ENCODE measurements around the gene FOXN3.
A peak's percentile ranks its signal among the peaks of the same experiment; 100 is the strongest.
"Not testable (repeated sequence)": the region's sequence is repeated elsewhere in the genome, so short reads cannot be mapped to it uniquely, and the experiment has no call there.

The FOXN3 gene

DNA sequence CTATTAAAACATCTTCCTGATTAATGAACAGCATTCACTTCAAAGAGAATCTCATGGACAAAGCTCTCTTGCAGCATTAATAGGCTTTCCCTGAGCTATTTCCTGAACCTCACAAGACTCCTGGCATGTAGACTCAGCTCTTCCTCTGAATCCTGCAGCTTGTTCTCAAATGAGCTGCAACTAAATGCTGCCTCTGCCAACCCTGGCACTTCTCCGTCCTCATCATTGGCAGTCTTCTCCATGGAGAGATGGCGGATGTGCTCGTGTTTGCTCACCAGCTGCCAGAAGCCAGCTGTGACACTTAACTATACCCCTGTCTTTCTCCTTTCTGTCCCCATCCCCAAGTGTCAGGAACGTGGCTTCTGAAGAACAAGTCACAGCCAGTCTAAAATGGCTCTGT lies 232.1 kb downstream of the FOXN3 start:
- no peak for DNase-seq

GRCh38 chr14:89182326-89182725 lies 234.7 kb downstream of the FOXN3 start:
- DNase-seq: no peak

DNA sequence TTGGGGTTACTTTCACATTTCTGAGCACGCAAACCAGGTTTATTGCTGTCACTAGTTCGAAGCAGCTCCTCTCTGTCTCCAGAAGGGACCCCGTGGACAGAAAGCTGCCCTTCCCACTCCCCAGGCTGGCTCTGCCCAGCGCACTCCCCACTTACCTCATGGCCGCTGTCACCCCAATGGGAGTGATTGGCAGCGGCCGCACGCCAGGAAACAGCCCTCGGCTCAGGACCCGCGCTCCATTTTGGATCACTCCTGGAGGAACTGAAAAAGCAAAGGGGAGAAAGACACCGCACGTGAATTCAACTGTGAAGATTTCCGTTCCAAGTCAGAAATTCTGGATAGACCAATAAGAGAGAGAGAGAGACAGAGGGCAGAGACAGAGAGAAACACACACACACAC lies 236.5 kb downstream of the FOXN3 start:
- DNase-seq: no peak

DNA sequence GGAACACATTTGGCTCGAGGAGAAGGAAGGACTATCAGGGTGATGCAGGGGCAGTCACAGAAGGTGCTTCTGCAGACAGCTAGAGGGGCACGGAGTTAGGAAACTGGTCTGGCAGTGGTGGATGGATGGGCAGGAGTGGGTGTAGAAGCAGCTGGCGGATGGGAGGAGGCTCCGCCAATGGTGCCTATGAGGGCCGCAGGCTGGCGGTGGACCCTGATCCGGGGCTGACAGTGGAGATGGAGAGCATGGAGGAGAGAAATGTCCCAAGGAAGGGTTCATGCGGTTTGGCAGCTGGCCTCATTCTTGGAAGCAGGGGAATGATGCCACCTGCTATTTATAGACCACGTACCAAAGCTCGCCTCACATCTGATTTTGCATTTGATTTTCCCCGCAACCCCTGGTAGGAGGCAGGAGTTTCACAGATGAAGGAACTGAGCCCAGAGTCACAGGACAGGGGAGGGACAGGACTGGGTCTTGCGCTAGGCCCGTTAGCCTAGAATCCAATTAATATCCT lies 237.1 kb downstream of the FOXN3 start:
- no peak for DNase-seq

GRCh38 chr14:89178800-89179535 lies 238.1 kb downstream of the FOXN3 start:
- DNase-seq: no peak

GRCh38 chr14:89178376-89178775 lies 238.7 kb downstream of the FOXN3 start:
- no peak for DNase-seq

DNA sequence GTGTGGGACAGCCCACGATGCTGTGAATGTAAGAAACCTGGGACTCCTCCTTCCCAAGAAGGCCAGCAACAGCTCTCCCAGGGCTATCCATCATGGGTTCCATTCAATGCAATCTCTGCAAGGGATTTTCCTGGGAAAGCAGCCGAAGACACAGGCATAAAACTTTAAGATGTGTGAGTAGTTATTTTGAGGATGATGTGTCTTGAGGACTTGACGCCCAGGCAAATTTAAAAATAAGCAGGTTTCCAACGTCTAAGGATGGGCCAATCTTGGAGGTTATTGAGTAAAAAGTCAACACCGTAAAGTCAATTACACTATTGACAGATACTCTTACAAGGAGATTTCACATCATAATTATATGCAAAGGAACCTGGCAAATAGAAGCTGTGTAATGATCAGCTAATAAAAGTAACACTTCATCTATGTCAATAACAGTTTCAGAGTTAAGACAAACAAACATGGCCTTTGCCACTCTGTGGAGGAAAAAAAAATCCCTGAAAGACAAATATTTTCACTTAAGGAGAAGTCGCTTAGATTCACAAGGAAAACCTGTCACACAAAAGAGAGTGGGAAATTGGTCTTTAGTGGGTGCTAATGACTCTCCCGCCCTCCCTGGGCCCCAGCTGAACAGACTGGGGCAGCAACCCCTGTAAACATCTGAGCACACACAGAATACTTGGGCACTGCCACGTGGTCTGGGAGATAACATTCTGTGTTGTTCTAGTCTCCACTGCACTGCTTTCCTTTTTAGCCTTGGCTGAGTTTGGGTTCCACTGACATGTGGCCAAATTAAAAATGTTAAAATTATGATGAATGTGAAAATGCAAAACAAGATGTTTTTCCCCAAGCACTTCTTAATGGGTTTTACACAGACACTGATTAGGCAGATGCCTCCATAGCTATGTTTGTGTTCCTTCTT lies 240.9 kb downstream of the FOXN3 start:
- no peak for DNase-seq

DNA sequence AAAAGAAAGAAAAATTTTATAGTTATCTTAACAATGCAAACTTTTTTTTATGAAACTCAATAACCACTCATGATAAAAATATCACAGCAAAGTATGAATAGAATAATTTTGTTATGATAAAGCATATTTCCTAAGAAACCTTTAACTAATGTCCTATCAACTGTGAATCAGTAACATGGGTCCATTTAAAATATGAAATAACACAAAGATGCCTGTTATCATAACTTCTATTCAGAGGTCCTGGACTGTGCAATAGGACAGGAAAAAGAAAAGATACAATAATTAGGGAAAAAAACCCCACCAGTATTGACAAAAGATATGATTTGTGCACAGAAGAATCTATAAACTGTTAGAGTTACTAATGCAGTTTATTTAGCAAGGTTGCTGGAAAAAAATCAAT lies 245.4 kb downstream of the FOXN3 start:
- DNase-seq: no peak

- DNase-seq: no peak
Observed at GRCh38 chr14:89171168-89171567, 245.9 kb downstream of the FOXN3 start.

GRCh38 chr14:89167705-89168104 lies 249.3 kb downstream of the FOXN3 start:
- no peak for DNase-seq

DNA sequence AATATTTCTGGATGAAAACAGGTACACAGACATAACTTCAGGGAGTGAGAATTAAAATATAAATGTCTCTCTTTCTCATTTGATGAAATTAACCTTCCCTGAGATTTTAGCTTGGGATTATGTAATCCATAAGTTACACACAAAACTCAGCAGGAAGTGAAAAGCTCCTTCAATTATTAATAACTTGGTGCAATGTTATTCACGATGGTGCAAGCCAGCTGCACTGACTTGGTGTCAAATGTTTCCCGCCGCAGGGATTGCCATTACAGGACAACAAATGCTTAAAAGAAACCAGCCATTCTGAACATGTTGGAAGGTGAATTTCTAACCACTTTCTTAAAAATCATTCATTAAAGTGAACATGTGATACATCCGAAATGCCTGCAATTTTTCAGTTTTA lies 250.4 kb downstream of the FOXN3 start:
- DNase-seq: no peak

- DNase-seq: peak; percentile 7
Observed at GRCh38 chr14:89165189-89166181, 251.5 kb downstream of the FOXN3 start.

- no peak for DNase-seq
Observed at GRCh38 chr14:89164168-89165073, 252.6 kb downstream of the FOXN3 start.

DNA sequence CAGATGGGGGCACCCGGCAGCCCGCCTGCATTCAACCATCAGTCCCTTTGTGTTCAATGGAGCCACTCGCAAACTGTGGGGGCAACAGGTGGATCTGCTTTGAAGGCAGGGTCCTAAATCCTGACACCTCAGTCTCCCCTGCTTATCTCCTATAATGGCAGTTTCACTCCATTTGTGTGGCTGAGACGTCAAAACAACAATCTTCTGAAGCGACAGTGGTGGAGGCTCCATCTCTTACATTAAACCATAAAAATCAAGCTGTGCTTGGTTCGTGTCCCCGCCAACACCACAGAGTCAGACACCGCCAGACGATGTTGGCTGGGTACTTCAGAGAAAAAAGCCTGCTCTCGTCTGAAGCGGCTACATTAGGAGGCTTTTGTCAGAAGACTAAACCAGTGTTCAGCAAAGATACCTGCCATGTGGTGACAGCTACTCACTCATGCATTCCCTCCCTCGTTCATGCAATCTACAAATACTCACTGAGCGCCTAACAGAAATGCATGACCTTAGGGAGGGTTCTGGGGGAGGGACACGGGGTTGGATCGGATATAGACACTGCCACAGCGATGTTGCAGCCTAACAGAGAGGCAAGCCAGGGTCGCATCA lies 253.9 kb downstream of the FOXN3 start:
- DNase-seq: no peak

DNA sequence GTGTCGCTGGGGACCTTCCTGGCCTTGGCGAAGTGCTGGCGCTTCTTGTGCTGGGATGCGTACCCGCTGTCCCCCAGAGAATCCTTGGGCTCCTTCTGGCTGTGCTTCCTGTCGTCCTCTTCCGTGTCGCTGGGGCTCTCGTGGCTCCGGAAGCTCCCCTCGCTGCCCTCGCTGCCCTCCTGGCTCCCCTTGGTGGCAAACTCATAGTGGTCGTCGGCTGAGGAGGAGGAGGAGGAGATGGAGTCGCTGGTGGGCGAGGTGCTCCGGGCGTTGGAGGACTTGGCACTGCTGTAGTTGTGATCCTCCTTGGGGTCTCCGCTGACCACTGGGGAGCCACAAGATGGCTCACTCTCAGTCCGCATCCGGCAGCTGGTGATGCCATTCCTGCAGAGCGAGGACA lies 254.4 kb downstream of the FOXN3 start:
- DNase-seq: no peak

GRCh38 chr14:89160437-89160836 lies 256.6 kb downstream of the FOXN3 start:
- no peak for DNase-seq

GRCh38 chr14:89158701-89159100 lies 258.3 kb downstream of the FOXN3 start:
- no peak for DNase-seq

DNA sequence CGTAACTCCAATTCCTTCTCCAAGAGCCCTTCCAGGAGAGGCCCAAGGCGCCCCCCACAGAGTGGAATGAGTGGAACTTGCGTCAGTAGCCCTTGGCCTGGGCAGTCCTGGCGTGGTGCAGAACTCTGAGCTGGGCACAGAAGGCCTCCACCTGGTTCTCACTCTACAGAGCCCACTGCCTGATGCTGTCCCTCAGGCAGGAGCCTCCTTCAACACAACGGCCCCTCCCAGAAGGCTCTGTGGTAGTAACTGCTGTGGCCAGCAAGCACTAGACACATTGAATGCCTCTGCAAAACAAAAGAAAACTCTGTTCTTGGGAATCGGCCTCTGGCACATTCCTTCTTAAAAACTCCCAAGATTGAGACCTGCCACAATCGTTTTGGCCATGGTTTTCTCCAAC lies 258.9 kb downstream of the FOXN3 start:
- not testable (repeated sequence) for DNase-seq

DNA sequence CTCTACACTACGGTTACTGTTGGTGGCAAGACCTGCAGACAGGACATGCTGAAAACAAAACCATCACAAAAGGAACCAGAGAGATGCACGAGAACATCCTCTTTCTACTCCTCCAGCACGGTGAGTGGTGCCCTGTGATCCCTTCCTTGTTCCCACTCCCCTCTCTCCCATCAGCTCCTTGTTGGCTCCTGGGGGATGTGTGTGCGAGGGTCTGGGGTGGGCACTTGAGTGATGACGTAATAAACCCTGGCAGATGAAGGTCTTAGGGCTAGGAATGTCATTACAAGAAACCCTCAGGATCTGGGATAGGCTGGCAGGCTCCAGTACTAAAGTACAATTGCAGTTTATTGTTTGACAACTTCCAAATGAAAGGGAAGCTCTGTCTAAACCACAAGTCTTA lies 261.5 kb downstream of the FOXN3 start:
- no peak for DNase-seq

- not testable (repeated sequence) for DNase-seq
Observed at GRCh38 chr14:89151693-89152092, 265.3 kb downstream of the FOXN3 start.

GRCh38 chr14:89146274-89146673 lies 270.8 kb downstream of the FOXN3 start:
- DNase-seq: no peak
